Central memory CD4-positive, alpha-beta T cell (primary cell): ENCODE results near the gene ACKR2.

Experiments
- DNase-seq: peaks from one replicate; pipeline ENCODE4 v3.0.0; 2022
- total RNA-seq, 3 experiments: gene quantifications; one replicate each; lab custom pipeline; 2026; lab: John Stamatoyannopoulos, UW

The ACKR2 gene, protein sequence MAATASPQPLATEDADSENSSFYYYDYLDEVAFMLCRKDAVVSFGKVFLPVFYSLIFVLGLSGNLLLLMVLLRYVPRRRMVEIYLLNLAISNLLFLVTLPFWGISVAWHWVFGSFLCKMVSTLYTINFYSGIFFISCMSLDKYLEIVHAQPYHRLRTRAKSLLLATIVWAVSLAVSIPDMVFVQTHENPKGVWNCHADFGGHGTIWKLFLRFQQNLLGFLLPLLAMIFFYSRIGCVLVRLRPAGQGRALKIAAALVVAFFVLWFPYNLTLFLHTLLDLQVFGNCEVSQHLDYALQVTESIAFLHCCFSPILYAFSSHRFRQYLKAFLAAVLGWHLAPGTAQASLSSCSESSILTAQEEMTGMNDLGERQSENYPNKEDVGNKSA
- 0 to 0.58 (median 0.05) reads per million in 3 experiments for total RNA-seq

GRCh38 chr3:42809202-42809601 is at the start of gene ACKR2:
Gene ACKR2, plus strand, starts transcription at chr3:42809445. Its CDS starts 55,058 bp downstream, at chr3:42864503.
- DNase-seq = no peak

GRCh38 chr3:42762046-42762724 is 47.1 kb upstream of the ACKR2 start:
- no peak for DNase-seq

DNA sequence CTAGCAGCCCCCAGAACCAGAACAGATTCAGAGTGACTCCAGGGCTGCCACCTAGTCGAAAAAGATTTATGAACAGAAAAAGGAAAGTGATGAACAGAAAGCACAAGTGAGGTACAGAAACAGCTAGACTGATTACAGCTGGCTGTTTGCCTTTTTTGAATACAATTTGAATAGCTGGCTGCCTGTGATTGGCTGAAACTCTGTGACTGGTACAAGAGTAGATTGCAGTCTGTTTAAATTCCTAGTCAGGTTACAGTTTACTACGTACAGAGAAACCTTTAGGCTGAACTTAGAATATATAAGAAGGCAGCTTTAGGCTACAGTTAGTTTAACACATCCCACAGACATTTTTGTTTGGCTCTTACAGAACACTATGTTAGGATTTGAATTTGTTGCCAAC is 46.2 kb upstream of the ACKR2 start:
- no peak for DNase-seq

- DNase-seq = no peak
Observed at GRCh38 chr3:42764115-42764514, 45.1 kb upstream of the ACKR2 start.

DNA sequence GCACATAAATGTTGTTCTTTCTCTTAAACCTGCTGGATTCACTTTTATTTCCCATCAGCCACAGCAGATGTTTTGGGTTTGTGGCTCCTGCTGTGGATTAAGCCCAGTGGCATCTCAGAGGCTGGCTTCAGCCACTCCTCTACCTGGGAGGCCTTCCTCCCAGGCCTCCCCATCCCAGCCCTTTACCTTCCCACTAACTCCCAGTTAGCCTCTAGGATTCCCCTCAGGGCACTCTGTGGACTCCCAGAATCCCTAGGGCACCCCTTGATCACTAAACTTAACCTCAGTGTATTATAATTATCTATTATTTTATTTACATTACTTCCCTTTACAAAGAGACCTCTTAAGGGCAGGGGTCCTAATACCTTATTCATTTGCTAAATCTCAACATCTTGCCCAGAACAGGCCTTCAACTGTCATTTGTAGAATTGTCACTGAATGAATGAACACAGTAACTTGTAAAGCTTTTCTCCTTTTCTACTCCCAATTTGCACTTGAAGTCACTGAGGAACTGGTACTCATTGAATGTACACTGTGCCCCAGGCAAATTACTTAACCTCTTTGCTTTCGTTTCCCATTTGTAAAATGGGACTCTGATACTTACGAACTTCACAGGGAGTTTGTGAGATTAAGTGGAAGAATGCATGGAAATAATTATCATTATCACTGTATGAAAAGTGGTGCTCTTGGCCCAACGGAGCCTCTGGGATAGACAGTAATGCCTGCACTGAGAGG is 44.5 kb upstream of the ACKR2 start:
- DNase-seq = no peak

GRCh38 chr3:42769477-42770131 is 39.6 kb upstream of the ACKR2 start:
- DNase-seq = no peak

GRCh38 chr3:42771271-42771670 is 38.0 kb upstream of the ACKR2 start:
- DNase-seq = no peak

DNA sequence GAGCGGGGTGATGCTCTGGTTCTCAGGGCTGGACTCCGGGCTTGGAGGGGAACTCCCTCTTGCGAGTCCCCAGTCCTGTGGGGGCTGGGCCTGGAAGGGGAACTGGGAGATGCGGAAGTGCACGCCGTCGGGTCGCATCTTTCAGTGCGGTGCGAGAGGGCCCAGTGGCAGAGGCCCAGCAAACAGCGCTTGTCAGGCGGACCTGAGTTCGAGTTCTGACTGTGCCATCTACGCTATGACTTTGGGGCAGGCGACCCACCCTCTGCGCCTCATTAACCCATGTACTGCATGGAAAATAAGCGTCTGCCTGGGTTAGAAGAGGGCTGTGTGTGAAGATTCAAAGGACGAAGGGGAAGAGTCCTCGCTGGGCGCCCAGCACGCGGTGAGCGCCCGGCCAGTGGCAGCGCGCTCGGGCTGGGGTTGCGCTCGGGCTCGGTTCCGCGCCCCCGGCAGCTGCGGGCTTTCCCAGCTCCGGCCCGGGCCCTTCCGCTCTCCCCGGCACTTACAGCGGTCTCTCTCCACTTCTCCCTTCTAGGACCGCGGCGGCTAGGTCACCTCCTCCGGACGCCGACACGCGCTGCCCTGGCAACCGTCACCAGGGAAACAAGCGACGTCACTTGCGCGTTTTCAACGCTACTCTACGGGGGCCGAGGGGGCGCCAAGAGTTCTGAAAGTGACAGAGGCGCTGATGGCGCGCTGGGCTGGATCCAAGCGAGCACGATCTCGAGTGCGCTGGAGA is 36.4 kb upstream of the ACKR2 start, which contains the start of gene CCDC13:
Gene CCDC13, minus strand, starts transcription at position 584 of the 739 bp plus-strand sequence. CDS start 14,908 bp downstream, outside the sequence.
- peak; percentile 81 for DNase-seq

GRCh38 chr3:42773409-42773751 is 35.9 kb upstream of the ACKR2 start:
- no peak for DNase-seq

DNA sequence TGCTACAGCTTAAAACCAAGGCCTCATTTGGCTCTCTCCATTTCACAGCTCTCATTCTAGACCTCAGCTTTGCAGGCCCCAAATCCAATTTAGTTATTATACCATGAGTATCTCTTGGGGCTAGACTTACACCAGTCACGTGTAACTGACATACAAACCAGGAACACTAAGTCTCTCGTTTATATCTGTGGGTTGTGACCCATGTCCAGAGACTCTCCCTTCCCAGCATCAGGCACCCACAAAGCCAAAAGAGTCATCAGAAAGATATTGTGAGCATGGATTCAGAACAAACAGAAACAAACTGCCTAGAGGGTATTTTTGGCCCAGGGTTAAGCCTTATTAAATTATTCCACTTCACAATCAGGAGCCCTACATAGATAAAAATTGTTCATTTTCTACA is 30.6 kb upstream of the ACKR2 start:
- no peak for DNase-seq

- no peak for DNase-seq
Observed at GRCh38 chr3:42780398-42780797, 28.8 kb upstream of the ACKR2 start.

DNA sequence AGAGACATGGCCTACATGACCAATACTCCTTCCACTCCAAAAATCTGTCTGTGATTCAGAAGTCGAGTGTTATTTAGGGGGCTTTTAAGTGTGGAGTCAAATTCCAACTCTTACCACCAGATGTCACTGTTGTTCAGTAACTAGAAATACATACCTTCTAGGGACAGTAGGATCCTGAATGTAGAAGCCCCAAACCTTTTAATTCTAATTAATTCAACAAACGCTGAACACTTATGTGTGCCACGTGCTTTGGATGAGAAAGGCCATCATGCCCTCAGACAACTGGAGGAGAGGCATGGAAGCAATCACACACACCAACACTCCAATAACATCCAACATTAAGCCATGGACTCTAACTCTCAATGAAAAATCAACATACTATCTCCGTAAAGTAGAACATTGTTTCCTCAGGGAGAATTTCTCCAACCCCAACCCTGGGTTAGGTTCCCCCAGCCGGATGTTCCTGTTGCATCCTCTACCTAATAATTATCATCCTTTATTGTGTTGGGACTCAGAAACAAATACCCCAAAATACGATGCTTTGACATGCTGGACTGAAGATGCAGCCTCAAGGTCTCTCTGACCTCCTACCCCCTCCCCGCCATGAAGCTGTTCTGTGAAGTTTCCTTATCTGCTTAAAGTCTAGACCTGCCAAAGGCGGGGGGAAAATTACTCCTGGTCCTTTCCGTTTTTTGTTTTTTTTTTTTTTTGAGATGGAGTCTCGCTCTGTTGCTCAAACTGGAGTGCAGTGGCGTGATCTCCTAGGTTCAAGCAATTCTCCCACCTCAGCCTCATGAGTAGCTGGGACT is 28.1 kb upstream of the ACKR2 start:
- DNase-seq = peak; percentile 55

- no peak for DNase-seq
Observed at GRCh38 chr3:42786212-42786611, 23.0 kb upstream of the ACKR2 start.

DNA sequence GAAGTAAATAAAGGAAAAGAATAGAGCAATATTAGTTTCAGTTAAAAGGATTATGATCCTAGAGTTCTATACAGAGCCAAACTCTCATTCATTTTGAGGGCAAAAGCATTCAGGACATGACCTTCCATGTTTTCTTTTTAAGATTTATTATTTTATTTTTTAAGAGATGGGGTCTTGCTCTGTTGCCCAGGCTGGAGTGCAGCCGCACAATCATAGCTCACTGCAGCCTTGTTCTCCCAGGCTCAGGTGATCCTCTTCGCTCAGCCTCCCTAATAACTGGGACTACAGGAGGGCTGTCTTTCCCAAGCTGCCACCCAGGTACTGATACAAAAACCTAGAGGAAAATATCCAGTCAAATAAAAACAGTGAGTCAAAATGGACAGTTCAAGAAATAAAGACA is 22.6 kb upstream of the ACKR2 start:
- no peak for DNase-seq

DNA sequence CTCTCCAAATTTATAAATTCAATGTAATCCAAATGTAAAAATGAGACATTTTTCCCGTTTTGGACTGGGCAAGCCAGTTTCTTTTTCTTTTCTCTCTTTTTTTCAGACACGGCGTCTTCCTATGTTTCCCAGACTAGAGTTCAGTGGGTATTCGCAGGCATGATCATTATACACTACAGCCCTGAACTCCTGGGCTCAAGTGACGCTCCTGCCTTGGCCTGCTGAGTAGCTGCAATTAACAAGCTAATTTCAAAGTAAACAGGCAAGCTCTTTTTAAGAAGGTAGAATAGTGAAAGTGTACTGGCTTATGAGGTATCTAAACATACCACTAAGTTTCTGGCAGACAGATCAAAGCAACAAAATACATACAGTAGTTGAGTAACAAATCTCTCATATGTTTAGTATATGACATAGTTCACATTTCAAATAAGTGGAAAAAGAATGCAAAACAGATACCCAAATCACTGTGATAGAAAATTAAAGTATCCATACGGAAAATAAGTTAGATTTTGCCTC is 18.5 kb upstream of the ACKR2 start:
- DNase-seq = no peak

DNA sequence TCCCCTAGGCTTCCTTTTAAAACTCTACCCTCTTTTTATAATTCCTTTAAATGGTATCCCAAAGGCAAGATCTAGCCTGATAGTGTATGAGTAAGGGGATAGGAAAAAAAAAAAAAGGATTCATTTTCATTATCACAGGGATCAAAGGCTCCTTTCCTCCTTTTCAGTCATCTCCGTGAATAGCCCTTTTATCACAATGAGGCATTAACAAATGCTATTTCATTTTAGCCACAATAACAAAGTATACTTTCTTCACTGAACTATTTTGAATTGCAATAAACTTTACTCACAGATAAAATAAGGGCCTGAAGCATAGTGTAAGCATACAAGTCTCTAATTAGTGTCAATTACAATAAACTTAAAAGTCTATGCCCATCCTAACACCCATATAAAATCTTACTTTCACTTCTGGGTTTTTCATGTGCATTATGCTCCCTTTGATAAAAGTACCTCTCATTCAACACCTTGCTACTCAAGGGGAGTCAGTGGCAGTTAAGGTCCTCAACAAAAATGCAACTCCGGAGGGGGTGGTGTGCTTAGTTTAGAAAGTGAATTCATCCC is 13.5 kb upstream of the ACKR2 start:
- DNase-seq = no peak

DNA sequence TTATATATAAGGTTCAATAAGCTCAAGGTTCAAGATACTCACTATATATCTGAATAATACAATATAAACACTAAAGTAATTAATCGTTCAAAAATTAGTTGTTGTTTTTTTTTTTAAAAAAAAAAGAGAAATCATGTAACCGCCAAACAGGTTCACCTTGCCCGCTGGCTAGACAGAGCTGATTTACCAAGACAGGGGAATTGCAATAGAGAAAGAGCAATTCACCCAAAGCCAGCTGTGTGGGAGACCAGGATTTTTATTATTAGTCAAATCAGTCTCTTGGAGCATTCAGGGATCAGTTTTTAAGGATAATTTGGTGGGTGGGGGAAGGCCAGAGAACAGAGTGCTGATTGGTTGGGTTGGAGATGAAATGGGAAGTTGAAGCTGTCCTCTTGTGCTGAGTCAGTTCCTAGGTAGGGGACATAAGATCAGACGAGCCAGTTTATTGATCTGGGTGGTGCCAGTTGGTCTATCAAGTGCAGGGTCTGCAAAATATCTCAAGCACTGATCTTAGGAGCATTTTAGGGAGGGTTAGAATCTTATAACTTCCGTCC is 12.8 kb upstream of the ACKR2 start:
- DNase-seq = no peak

GRCh38 chr3:42799376-42799775 is 9.9 kb upstream of the ACKR2 start:
- DNase-seq = no peak

GRCh38 chr3:42800251-42800650 is 9.0 kb upstream of the ACKR2 start:
- DNase-seq = no peak

GRCh38 chr3:42801048-42801620 is 8.1 kb upstream of the ACKR2 start:
- DNase-seq = no peak
